ENCODE data around the gene ARHGEF26. TPM values are rescaled to one million over a fixed set of nuclear protein-coding genes. Genes with fewer than 3 reads are reported as not detected.

Gene ARHGEF26
- total RNA-seq, 4 donors from 2014 or later, result 30.6 to 49.3 (median 37.8) TPM

- no peak for TF ChIP-seq POLR2A (IDR thresholded peaks at IDR 0.05)
- TF ChIP-seq EP300 (IDR thresholded peaks at IDR 0.05), result no peak
- TF ChIP-seq POLR2AphosphoS5 (IDR thresholded peaks at IDR 0.05), result no peak
- TF ChIP-seq, protein P1, sequence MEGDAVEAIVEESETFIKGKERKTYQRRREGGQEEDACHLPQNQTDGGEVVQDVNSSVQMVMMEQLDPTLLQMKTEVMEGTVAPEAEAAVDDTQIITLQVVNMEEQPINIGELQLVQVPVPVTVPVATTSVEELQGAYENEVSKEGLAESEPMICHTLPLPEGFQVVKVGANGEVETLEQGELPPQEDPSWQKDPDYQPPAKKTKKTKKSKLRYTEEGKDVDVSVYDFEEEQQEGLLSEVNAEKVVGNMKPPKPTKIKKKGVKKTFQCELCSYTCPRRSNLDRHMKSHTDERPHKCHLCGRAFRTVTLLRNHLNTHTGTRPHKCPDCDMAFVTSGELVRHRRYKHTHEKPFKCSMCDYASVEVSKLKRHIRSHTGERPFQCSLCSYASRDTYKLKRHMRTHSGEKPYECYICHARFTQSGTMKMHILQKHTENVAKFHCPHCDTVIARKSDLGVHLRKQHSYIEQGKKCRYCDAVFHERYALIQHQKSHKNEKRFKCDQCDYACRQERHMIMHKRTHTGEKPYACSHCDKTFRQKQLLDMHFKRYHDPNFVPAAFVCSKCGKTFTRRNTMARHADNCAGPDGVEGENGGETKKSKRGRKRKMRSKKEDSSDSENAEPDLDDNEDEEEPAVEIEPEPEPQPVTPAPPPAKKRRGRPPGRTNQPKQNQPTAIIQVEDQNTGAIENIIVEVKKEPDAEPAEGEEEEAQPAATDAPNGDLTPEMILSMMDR (IDR thresholded peaks at IDR 0.05), result no peak
- H3K4me3 ChIP-seq, result no peak overlapping the region
- peaks cover 37% of the 10 kb centered on the region for H3K36me3 ChIP-seq
- no peaks in the 10 kb centered on the region for H3K27me3 ChIP-seq
- 81% methylated on average over 3 of the region's 3 CpGs for WGBS
- no peak overlapping the region for H3K27ac ChIP-seq
- DNase-seq (ENCODE audit: low spot score in 2 of 2), result no peak
- H3K4me1 ChIP-seq, result no peaks in the 10 kb centered on the region
- no peaks in the 10 kb centered on the region for H3K9me3 ChIP-seq
Measured at GRCh38 chr3:154194877-154195276, 73.7 kb downstream of the ARHGEF26 start.

GRCh38 chr3:154195620-154196356, 74.6 kb downstream of the ARHGEF26 start:
- no peak for DNase-seq (ENCODE audit: low spot score in 2 of 2)
- Histone ChIP-seq H3K36me3 (peaks cover 33% of the 10 kb centered on the region), H3K4me3 (no peak overlapping the region), H3K9me3 (no peaks in the 10 kb centered on the region), H3K27ac (no peak overlapping the region), H3K27me3 (no peaks in the 10 kb centered on the region), H3K4me1 (no peaks in the 10 kb centered on the region)
- no peak for TF ChIP-seq POLR2AphosphoS5 (IDR thresholded peaks at IDR 0.05)
- 71% methylated on average over 6 of the region's 6 CpGs for WGBS

GRCh38 chr3:154197751-154198150, 76.6 kb downstream of the ARHGEF26 start:
- H3K4me3 ChIP-seq, result no peak overlapping the region
- no peaks in the 10 kb centered on the region for H3K4me1 ChIP-seq
- no peaks in the 10 kb centered on the region for H3K9me3 ChIP-seq
- 72% methylated on average over 4 of the region's 4 CpGs for WGBS
- peaks cover 31% of the 10 kb centered on the region for H3K36me3 ChIP-seq
- H3K27ac ChIP-seq, result no peak overlapping the region
- no peaks in the 10 kb centered on the region for H3K27me3 ChIP-seq
- no peak for DNase-seq (ENCODE audit: low spot score in 2 of 2)
- TF ChIP-seq, protein P1 (IDR thresholded peaks at IDR 0.05), result no peak
- TF ChIP-seq EP300 (IDR thresholded peaks at IDR 0.05), result no peak
- no peak for TF ChIP-seq POLR2A (IDR thresholded peaks at IDR 0.05)
- no peak for TF ChIP-seq POLR2AphosphoS5 (IDR thresholded peaks at IDR 0.05)

DNA sequence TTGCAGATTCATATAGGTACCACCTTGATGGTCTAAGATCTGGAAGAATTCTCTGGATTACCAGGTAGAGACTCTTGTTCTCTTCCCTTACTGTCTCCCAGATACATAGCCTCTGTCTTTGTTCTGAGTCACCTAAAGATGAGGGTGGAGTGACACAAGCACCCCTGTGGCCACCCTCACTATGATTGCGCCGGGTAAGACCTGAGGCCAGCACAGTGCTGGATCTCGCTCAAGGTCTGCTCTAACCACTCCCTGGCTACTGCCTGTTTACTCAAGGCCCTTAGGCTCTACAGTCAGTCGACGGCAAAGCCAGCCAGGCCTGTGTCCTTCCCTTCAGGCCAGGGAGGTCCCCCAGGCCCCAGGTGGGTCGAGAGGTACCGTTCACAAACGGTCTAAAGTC, 88.3 kb downstream of the ARHGEF26 start:
- DNase-seq (ENCODE audit: low spot score in 2 of 2), result no peak
- 89% methylated on average over 3 of the region's 8 CpGs for WGBS

DNA sequence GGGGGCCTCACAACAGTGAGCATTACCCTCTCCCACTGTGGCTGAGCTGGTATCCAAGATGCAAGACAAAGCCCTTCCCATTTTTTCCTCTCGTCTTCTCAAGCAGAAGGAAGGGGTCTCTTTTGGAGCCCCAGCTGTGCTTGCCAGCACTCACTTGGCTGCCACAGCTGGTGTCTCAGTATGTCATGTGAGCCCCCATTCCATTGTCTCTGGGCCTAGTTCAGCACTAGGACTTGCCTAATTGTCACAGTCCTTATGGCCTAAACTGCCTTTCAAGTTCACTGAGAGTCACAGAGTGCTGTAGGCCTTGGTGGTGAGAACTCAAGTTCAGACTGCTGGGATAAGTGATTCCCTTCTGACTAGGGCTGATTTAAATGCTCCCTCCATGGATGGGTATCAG, 89.8 kb downstream of the ARHGEF26 start:
- no peaks in the 10 kb centered on the region for H3K4me1 ChIP-seq
- no peak overlapping the region for H3K27ac ChIP-seq
- WGBS, result 100% methylated on average over 1 of the region's 1 CpG
- no peaks in the 10 kb centered on the region for H3K27me3 ChIP-seq
- peaks cover 4% of the 10 kb centered on the region for H3K9me3 ChIP-seq
- H3K4me3 ChIP-seq, result no peak overlapping the region
- no peak for TF ChIP-seq POLR2A (IDR thresholded peaks at IDR 0.05)
- no peak for TF ChIP-seq EP300 (IDR thresholded peaks at IDR 0.05)
- TF ChIP-seq POLR2AphosphoS5 (IDR thresholded peaks at IDR 0.05), result no peak
- TF ChIP-seq, protein P1 (IDR thresholded peaks at IDR 0.05), result no peak
- no peak for DNase-seq (ENCODE audit: low spot score in 2 of 2)
- peaks cover 28% of the 10 kb centered on the region for H3K36me3 ChIP-seq

More for the DNA sequence above, 88.3 kb downstream of the ARHGEF26 start:
- H3K4me1 ChIP-seq, result no peaks in the 10 kb centered on the region
- H3K4me3 ChIP-seq, result no peak overlapping the region
- H3K9me3 ChIP-seq, result peaks cover 4% of the 10 kb centered on the region
- peaks cover 31% of the 10 kb centered on the region for H3K36me3 ChIP-seq
- no peak for TF ChIP-seq EP300 (IDR thresholded peaks at IDR 0.05)
- no peak for TF ChIP-seq POLR2A (IDR thresholded peaks at IDR 0.05)
- TF ChIP-seq POLR2AphosphoS5 (IDR thresholded peaks at IDR 0.05), result no peak
- TF ChIP-seq, protein P1 (IDR thresholded peaks at IDR 0.05), result no peak
- H3K27ac ChIP-seq, result no peak overlapping the region
- no peaks in the 10 kb centered on the region for H3K27me3 ChIP-seq
